Endodermal cell (in vitro differentiated cells): ENCODE measurements around the gene TBRG4. TPM values are rescaled to one million over a fixed set of nuclear protein-coding genes. Genes with fewer than 3 reads are reported as not detected.

ENCODE experiments used
- DNase-seq: peaks from one replicate; pipeline ENCODE4 v3.0.0-alpha.2; 2017
- H3K27ac ChIP-seq: 2 replicates; pipeline ENCODE4 v1.5.1; 2013; ENCODE audit warnings: mild to moderate bottlenecking, low read depth, low read length, moderate library complexity
- H3K27me3 ChIP-seq: 2 replicates; pipeline ENCODE4 v1.6.1; 2013; ENCODE audit warnings: mild to moderate bottlenecking, low read length, moderate library complexity; ENCODE audit not compliant: insufficient read depth, control insufficient read depth, poor library complexity, severe bottlenecking
- H3K36me3 ChIP-seq: 2 replicates; pipeline ENCODE4 v1.7.0; 2013; ENCODE audit warnings: mild to moderate bottlenecking, low read length, moderate library complexity; ENCODE audit not compliant: control insufficient read depth, insufficient read depth
- H3K4me1 ChIP-seq: one replicate; pipeline ENCODE4 v1.7.0; 2013; ENCODE audit warnings: low read length; ENCODE audit not compliant: control insufficient read depth, insufficient read depth
- H3K4me3 ChIP-seq: 2 replicates; pipeline ENCODE4 v1.5.1; 2013; ENCODE audit warnings: mild to moderate bottlenecking, low read length, moderate library complexity
- H3K9ac ChIP-seq: 2 replicates; pipeline ENCODE4 v1.6.1; 2013; ENCODE audit warnings: mild to moderate bottlenecking, low read length, moderate library complexity; ENCODE audit not compliant: poor library complexity, severe bottlenecking; ENCODE audit errors: extremely low read depth
- H3K9me3 ChIP-seq: 2 replicates; pipeline ENCODE4 v1.6.1; 2013; ENCODE audit warnings: mild to moderate bottlenecking, low read length, moderate library complexity; ENCODE audit not compliant: control insufficient read depth
- H3K27ac Mint-ChIP-seq: 2 replicates; pipeline ENCODE4 v1.8.0; 2020; ENCODE audit warnings: mixed read lengths
- H3K27me3 Mint-ChIP-seq: 2 replicates; pipeline ENCODE4 v1.8.0; 2021; ENCODE audit warnings: mild to moderate bottlenecking, mixed read lengths; ENCODE audit not compliant: insufficient read depth
- H3K36me3 Mint-ChIP-seq: 2 replicates; pipeline ENCODE4 v1.8.0; 2020; ENCODE audit warnings: low read depth, mixed read lengths
- H3K4me1 Mint-ChIP-seq: 2 replicates; pipeline ENCODE4 v1.8.0; 2020; ENCODE audit warnings: mixed read lengths
- H3K4me3 Mint-ChIP-seq: 2 replicates; pipeline ENCODE4 v1.8.0; 2020; ENCODE audit warnings: mild to moderate bottlenecking, moderate library complexity, mixed read lengths
- H3K9me3 Mint-ChIP-seq: 2 replicates; pipeline ENCODE4 v1.8.0; 2020; ENCODE audit warnings: mild to moderate bottlenecking, mixed read lengths
- WGBS, 2 experiments: methylation state at CpG; one replicate each; pipeline versions ENCODE4 v1.1.5 to v1.1.7; 2013; ENCODE audit warnings: missing lambda C conversion rate in 2 of 2, mixed read lengths in 1 of 2; ENCODE audit not compliant: insufficient coverage in 1 of 2, insufficient read length in 1 of 2; 5-methylcytosine and 5-hydroxymethylcytosine counted together
- long read RNA-seq, 4 experiments: library from polyadenylated mRNA in 2 of 4; library from RNA in 1 of 4; library from capped mRNA in 1 of 4; stranded (forward) in 3 of 4; unstranded in 1 of 4; transcript quantifications; one replicate each; pipeline ENCODE4 v2.0.0, GENCODE V29; 2020 to 2021; ENCODE audit warnings: inconsistent platforms in 1 of 4
- polyA plus RNA-seq, 2 experiments: library from polyadenylated mRNA; stranded (reverse); fragments of 50-300 nt; gene quantifications; one replicate each; pipeline ENCODE4 v1.2.3, GENCODE V29; 2013
- total RNA-seq, 2 donors: library from RNA; stranded (reverse); fragmentation: NEBNext Ultra II Directional in 1 of 2; extraction: Animal tissue kit (Norgen Biotek cat#: 25700) in 1 of 2; gene quantifications; 2 replicates in 1 of 2; 3 replicates in 1 of 2; pipeline ENCODE4 v1.2.1, GENCODE V29; 2021
- TF ChIP-seq, protein P1 (sequence below): fragments of 200-600 bp; sonication (generic); conservative IDR thresholded peaks from 2 replicates; pipeline ENCODE4 v1.5.0; 2021; ENCODE audit warnings: antibody characterized with exemption, mild to moderate bottlenecking

TBRG4 gene
- 10 to 100 TPM; 66.7 to 95.9 TPM for total RNA-seq
- polyA plus RNA-seq (2013, experiment 1 of 2), result 52.1 TPM
- polyA plus RNA-seq (2013, experiment 2 of 2), result 54.2 TPM
- long read RNA-seq, experiment 1, transcript TBRG4-201 (11 exons, 2,243 nt), result major isoform, 7 of 20 reads
- long read RNA-seq, experiment 1, partial matches to known transcripts, result 4 of 20 reads
- long read RNA-seq, experiment 1, other reads (novel, unspliced or antisense), result 8 of 20 reads
- long read RNA-seq, experiment 2, transcript TBRG4-202 (9 exons, 1,917 nt), result minor isoform, 20 of 115 reads
- long read RNA-seq, experiment 2, transcript TBRG4-201 (11 exons, 2,243 nt), result major isoform, 51 of 115 reads
- long read RNA-seq, experiment 2, partial matches to known transcripts, result 3 of 115 reads
- long read RNA-seq, experiment 2, other reads (novel, unspliced or antisense), result 38 of 115 reads
- long read RNA-seq, experiment 3, transcript TBRG4-201 (11 exons, 2,243 nt), result major isoform, 302 of 548 reads
- long read RNA-seq, experiment 3, transcript TBRG4-215 (11 exons, 2,190 nt), result minor isoform, 11 of 548 reads
- long read RNA-seq, experiment 3, transcript TBRG4-203 (9 exons, 2,225 nt), result minor isoform, 13 of 548 reads
- long read RNA-seq, experiment 3, transcript TBRG4-202 (9 exons, 1,917 nt), result minor isoform, 32 of 548 reads
- long read RNA-seq, experiment 3, partial matches to known transcripts, result 20 of 548 reads
- long read RNA-seq, experiment 3, other reads (novel, unspliced or antisense), result 169 of 548 reads
- long read RNA-seq, experiment 4, transcript TBRG4-203 (9 exons, 2,225 nt), result minor isoform, 6 of 53 reads
- long read RNA-seq, experiment 4, transcript TBRG4-201 (11 exons, 2,243 nt), result major isoform, 20 of 53 reads
- long read RNA-seq, experiment 4, partial matches to known transcripts, result 3 of 53 reads
- long read RNA-seq, experiment 4, other reads (novel, unspliced or antisense), result 21 of 53 reads

DNA sequence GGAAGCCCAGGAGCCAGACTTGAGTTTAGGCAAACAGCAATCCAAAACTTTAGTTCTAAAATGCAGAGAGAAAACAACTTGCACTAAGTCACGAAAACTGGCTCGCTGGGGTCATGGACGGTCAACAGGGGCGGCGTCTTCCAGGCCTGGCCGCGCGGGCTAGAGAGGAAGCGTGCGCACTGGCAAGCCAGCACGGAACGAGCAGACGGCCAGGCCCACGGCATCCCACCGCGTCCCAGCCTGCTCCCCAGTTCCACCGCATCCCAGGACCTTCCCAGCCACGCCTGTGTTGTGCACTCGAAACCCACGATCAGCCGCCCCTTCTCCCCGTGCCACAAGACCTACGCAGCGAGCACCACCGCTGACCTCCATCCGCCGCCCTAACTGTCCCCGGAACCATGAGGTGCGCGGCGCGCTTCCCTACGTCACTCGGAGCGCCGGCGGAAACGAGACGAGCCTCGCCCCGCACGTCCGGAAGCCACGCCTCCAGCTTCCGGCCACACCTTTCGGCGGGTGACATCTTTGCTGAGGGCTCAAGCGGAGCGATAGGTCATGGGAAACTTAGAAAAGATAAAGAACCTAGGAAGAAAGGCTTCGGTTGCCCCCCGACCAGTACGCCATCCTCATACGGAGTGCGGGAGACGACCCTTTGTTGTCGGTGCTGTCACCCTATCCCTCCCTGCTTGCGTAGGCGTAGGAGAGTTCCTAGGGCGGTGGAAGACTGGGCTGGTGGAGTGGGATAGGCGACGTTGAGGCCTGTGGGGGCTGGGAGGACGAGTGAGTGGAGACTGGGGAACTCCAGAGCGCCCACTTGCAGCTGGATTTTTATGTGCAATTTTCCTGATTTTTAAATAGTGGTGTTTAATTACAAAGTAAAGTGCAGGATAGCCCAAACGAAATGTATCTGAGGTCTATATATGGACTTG is at the start of gene TBRG4:
TSS of gene TBRG4 (minus strand) at position 400 of the 926 bp plus-strand sequence. CDS start 2,460 bp downstream, outside the sequence.
- no peaks in the 10 kb centered on the region for H3K9me3 Mint-ChIP-seq
- H3K27ac Mint-ChIP-seq, result peak within 1 kb of the TSS; percentile 99
- H3K4me3 ChIP-seq, result peak within 1 kb of the TSS; percentile 90
- peaks cover 6% of the 10 kb centered on the region for H3K4me1 Mint-ChIP-seq
- H3K4me3 Mint-ChIP-seq, result peak within 1 kb of the TSS; percentile 98
- peaks cover 26% of the 10 kb centered on the region for H3K27me3 ChIP-seq
- H3K36me3 Mint-ChIP-seq, result peaks cover 24% of the 10 kb centered on the region
- H3K9me3 ChIP-seq, result no peaks in the 10 kb centered on the region
- peak within 1 kb of the TSS; percentile 98 for H3K27ac ChIP-seq
- DNase-seq, result peak; percentile 97
- H3K4me1 ChIP-seq, result no peaks in the 10 kb centered on the region
- TF ChIP-seq, protein P1, sequence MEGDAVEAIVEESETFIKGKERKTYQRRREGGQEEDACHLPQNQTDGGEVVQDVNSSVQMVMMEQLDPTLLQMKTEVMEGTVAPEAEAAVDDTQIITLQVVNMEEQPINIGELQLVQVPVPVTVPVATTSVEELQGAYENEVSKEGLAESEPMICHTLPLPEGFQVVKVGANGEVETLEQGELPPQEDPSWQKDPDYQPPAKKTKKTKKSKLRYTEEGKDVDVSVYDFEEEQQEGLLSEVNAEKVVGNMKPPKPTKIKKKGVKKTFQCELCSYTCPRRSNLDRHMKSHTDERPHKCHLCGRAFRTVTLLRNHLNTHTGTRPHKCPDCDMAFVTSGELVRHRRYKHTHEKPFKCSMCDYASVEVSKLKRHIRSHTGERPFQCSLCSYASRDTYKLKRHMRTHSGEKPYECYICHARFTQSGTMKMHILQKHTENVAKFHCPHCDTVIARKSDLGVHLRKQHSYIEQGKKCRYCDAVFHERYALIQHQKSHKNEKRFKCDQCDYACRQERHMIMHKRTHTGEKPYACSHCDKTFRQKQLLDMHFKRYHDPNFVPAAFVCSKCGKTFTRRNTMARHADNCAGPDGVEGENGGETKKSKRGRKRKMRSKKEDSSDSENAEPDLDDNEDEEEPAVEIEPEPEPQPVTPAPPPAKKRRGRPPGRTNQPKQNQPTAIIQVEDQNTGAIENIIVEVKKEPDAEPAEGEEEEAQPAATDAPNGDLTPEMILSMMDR, result peak; percentile 54
- H3K36me3 ChIP-seq, result peaks cover 29% of the 10 kb centered on the region
- 0 to 1% methylated on average over 20 to 64 of the region's 64 CpGs for WGBS, 2 experiments
- peak within 1 kb of the TSS; percentile 84 for H3K9ac ChIP-seq
- H3K27me3 Mint-ChIP-seq, result peaks cover 28% of the 10 kb centered on the region

DNA sequence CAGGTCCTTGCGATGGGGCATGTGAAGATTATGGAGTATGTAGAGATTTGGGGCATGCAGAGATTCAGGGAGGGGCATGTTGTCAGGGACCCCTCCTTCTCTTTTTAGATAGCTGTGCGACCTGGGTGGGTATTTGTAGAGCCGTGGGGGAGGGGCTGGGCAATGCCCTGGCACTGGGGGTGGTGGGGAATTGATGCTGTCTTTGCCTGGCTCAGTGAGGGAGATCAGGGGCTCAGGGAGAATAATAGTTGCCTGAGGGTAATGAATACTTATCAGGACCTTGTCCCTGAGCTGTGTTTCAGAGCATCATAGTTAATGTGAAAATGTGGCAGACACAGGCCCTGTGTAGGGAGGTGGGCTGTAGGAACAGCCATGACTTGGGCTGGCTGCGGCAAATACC is 49.6 kb upstream of the TBRG4 start:
- 88% methylated on average over 4 of the region's 4 CpGs; no CpG with 5 or more reads in 1 of the 2 experiments for WGBS, 2 experiments
- Mint-ChIP-seq H3K4me1 (peaks cover 2% of the 10 kb centered on the region), H3K27me3 (peaks cover 45% of the 10 kb centered on the region), H3K36me3 (no peaks in the 10 kb centered on the region), H3K27ac (no peak overlapping the region), H3K4me3 (no peak overlapping the region), H3K9me3 (peaks cover 1% of the 10 kb centered on the region)
- H3K27me3 ChIP-seq, result peaks cover 44% of the 10 kb centered on the region
- DNase-seq, result no peak
- H3K36me3 ChIP-seq, result no peaks in the 10 kb centered on the region
- H3K4me3 ChIP-seq, result no peak overlapping the region
- H3K27ac ChIP-seq, result no peak overlapping the region
- H3K9ac ChIP-seq, result no peak overlapping the region
- TF ChIP-seq, protein P1, result no peak
- no peaks in the 10 kb centered on the region for H3K4me1 ChIP-seq
- no peaks in the 10 kb centered on the region for H3K9me3 ChIP-seq
